CD8-positive, alpha-beta memory T cell (primary cell): ENCODE data around the gene ATP6V1G3. TPM values are rescaled to one million over a fixed set of nuclear protein-coding genes. Genes with fewer than 3 reads are reported as not detected.

ENCODE experiments used
- CTCF ChIA-PET: fragments of 350-600 bp; sonication (Branson Sonifier 250); formaldehyde crosslinking; loops from one replicate; lab custom pipeline; 2021; ENCODE audit warnings: antibody characterized with exemption; lab: Charles Lee
- POLR2A ChIA-PET: fragments of 350-600 bp; sonication (Branson Sonifier 250); formaldehyde crosslinking; loops from one replicate; lab custom pipeline; 2021; ENCODE audit warnings: antibody characterized with exemption; lab: Charles Lee
- DNase-seq, 5 donors: peaks; one replicate each; pipeline versions ENCODE4 v3.0.0 to v3.0.0-alpha.2; 2020 to 2022; ENCODE audit warnings: mixed read lengths in 1 of 5
- H3K27ac ChIP-seq: one replicate; pipeline ENCODE4 v1.7.0; 2013; ENCODE audit warnings: low read depth, mild to moderate bottlenecking, low read length, moderate library complexity
- H3K27me3 ChIP-seq: 2 replicates; pipeline ENCODE4 v1.7.0; 2013; ENCODE audit warnings: low read length, mild to moderate bottlenecking; ENCODE audit not compliant: insufficient read depth, poor library complexity, severe bottlenecking
- H3K36me3 ChIP-seq: 2 replicates; pipeline ENCODE4 v1.7.0; 2013; ENCODE audit warnings: mild to moderate bottlenecking, low read length, moderate library complexity; ENCODE audit not compliant: insufficient read depth
- H3K4me1 ChIP-seq: 2 replicates; pipeline ENCODE4 v1.7.0; 2013; ENCODE audit warnings: mild to moderate bottlenecking, low read length, moderate library complexity; ENCODE audit not compliant: insufficient read depth
- H3K4me3 ChIP-seq: 2 replicates; pipeline ENCODE4 v1.7.0; 2013; ENCODE audit warnings: mild to moderate bottlenecking, low read length
- H3K9me3 ChIP-seq: 2 replicates; pipeline ENCODE4 v1.7.0; 2013; ENCODE audit warnings: mild to moderate bottlenecking, low read length
- H3K27ac Mint-ChIP-seq, 8 donors: one replicate each; pipeline ENCODE4 v1.8.0; 2020 to 2021; ENCODE audit warnings: mixed read lengths in 8 of 8, mild to moderate bottlenecking in 6 of 8, inconsistent platforms in 3 of 8, moderate library complexity in 3 of 8
- H3K27me3 Mint-ChIP-seq, 2 donors: one replicate each; pipeline ENCODE4 v1.8.0; 2020 to 2021; ENCODE audit warnings: mixed read lengths in 2 of 2, mild to moderate bottlenecking in 1 of 2, moderate library complexity in 1 of 2
- H3K36me3 Mint-ChIP-seq, 3 donors: one replicate each; pipeline ENCODE4 v1.8.0; 2020 to 2021; ENCODE audit warnings: mixed read lengths in 3 of 3, inconsistent platforms in 1 of 3, mild to moderate bottlenecking in 1 of 3
- H3K4me1 Mint-ChIP-seq, 3 donors: one replicate each; pipeline ENCODE4 v1.8.0; 2020 to 2021; ENCODE audit warnings: mixed read lengths in 3 of 3, inconsistent platforms in 1 of 3, mild to moderate bottlenecking in 1 of 3
- H3K4me3 Mint-ChIP-seq, 7 donors: one replicate each; pipeline ENCODE4 v1.8.0; 2020 to 2021; ENCODE audit warnings: mixed read lengths in 7 of 7, mild to moderate bottlenecking in 6 of 7, moderate library complexity in 4 of 7, inconsistent platforms in 2 of 7
- H3K9me3 Mint-ChIP-seq, 5 donors: one replicate each; pipeline ENCODE4 v1.8.0; 2020 to 2022; ENCODE audit warnings: mixed read lengths in 5 of 5, mild to moderate bottlenecking in 3 of 5, moderate library complexity in 2 of 5, inconsistent platforms in 1 of 5
- polyA plus RNA-seq: library from polyadenylated mRNA; unstranded; fragments of 300-500 nt; fragmentation: Illumina TruSeq; gene quantifications from one replicate; pipeline ENCODE4 v1.2.3, GENCODE V29; 2021
- total RNA-seq, 2 experiments: library from RNA; stranded (reverse); gene quantifications; one replicate each; pipeline ENCODE4 v1.2.3, GENCODE V29; 2021

ATP6V1G3 gene
- total and polyA plus RNA-seq, 3 experiments from 2014 or later = not detected

DNA sequence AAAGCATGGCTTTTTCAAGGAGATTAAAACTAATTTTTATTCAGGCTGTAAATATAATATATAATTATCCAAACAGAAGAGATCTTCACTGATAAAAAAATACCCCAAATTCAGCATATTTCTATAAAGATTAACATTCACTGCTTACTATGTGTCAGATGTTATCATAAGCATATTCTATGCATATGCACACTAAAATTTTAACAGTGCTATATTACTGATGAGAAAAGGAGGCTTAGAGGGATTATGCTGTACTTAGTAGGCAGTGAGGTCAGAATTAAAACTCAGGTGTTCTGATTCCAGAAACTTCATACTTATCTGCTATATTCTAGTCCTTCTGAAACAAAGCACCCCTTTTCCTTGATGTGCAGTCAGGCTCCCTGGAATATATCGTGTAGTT lies 33.8 kb upstream of the ATP6V1G3 start:
- ChIA-PET POLR2A (no interaction called here), CTCF (no interaction called here)
- no peak overlapping the region for H3K27ac Mint-ChIP-seq
- Histone ChIP-seq H3K4me3 (no peak overlapping the region), H3K36me3 (no peaks in the 10 kb centered on the region), H3K4me1 (no peaks in the 10 kb centered on the region), H3K27ac (no peak overlapping the region), H3K9me3 (no peaks in the 10 kb centered on the region), H3K27me3 (no peaks in the 10 kb centered on the region)
- no peak for DNase-seq
- no peak overlapping the region for H3K4me3 Mint-ChIP-seq
- no peaks in the 10 kb centered on the region for H3K27me3 Mint-ChIP-seq
- no peaks in the 10 kb centered on the region for H3K36me3 Mint-ChIP-seq
- no peaks in the 10 kb centered on the region for H3K9me3 Mint-ChIP-seq
- peaks cover 10 to 25% (median 12%) of the 10 kb centered on the region in 3 donors for H3K4me1 Mint-ChIP-seq

GRCh38 chr1:198564716-198565115 lies 24.2 kb upstream of the ATP6V1G3 start:
- Mint-ChIP-seq H3K4me1 (peaks cover 56 to 77% (median 70%) of the 10 kb centered on the region in 3 donors), H3K27me3 (no peaks in the 10 kb centered on the region), H3K9me3 (peaks cover 0 to 4% (median 2%) of the 10 kb centered on the region in 5 donors), H3K36me3 (peaks cover 0 to 9% (median 2%) of the 10 kb centered on the region in 3 donors), H3K4me3 (peak overlapping the region in 5 of 7 donors; percentile 20 to 55 (median 43)), H3K27ac (peak overlapping the region; percentile 36 to 98 (median 73))
- ChIA-PET POLR2A (no interaction called here), CTCF (interaction anchor here (0.7 to 1.7 kb wide), 3 partner anchors 11 to 56 kb away, joined by 3 to 4 read pairs (median 3); no protein-coding TSS in a partner anchor)
- peak in 3 of 5 donors; percentile 43 to 62 (median 60) for DNase-seq
- H3K4me1 ChIP-seq = peaks cover 46% of the 10 kb centered on the region
- H3K9me3 ChIP-seq = no peaks in the 10 kb centered on the region
- no peaks in the 10 kb centered on the region for H3K27me3 ChIP-seq
- H3K27ac ChIP-seq = no peak overlapping the region
- no peak overlapping the region for H3K4me3 ChIP-seq
- H3K36me3 ChIP-seq = no peaks in the 10 kb centered on the region

GRCh38 chr1:198564157-198564556 lies 23.7 kb upstream of the ATP6V1G3 start:
- H3K36me3 ChIP-seq = no peaks in the 10 kb centered on the region
- no peak for DNase-seq
- Mint-ChIP-seq H3K36me3 (peaks cover 0 to 9% (median 2%) of the 10 kb centered on the region in 3 donors), H3K27ac (peak overlapping the region; percentile 36 to 98 (median 76)), H3K9me3 (peaks cover 0 to 4% (median 2%) of the 10 kb centered on the region in 5 donors), H3K4me1 (peaks cover 58 to 80% (median 73%) of the 10 kb centered on the region in 3 donors), H3K4me3 (peak overlapping the region in 5 of 7 donors; percentile 33 to 55 (median 43)), H3K27me3 (no peaks in the 10 kb centered on the region)
- H3K9me3 ChIP-seq = no peaks in the 10 kb centered on the region
- no peak overlapping the region for H3K27ac ChIP-seq
- CTCF ChIA-PET = interaction anchor here (0.7 to 1.7 kb wide), 3 partner anchors 12 to 57 kb away, joined by 3 to 4 read pairs (median 3); no protein-coding TSS in a partner anchor
- POLR2A ChIA-PET = no interaction called here
- peaks cover 49% of the 10 kb centered on the region for H3K4me1 ChIP-seq
- no peak overlapping the region for H3K4me3 ChIP-seq
- H3K27me3 ChIP-seq = no peaks in the 10 kb centered on the region

DNA sequence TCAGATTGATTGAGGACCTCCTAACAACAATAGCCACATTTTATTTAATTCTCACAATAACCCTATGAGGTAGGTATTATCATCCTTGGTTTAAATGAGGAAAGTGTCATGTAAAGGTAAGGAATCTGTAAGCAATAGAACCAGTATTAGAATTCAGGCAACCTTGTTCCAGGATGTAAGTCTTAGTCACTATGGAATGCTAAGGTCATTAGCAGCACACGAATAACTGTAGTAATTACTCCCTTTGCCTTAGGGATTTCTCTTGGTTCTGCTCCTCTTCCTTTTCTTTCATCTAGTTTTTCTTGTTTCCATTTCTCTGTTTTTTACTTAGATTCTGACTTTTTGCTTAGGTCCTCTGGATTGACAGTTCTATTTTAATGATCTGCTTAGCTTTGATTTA lies 23.1 kb upstream of the ATP6V1G3 start:
- H3K9me3 ChIP-seq = no peaks in the 10 kb centered on the region
- Mint-ChIP-seq H3K36me3 (peaks cover 0 to 9% (median 2%) of the 10 kb centered on the region in 3 donors), H3K4me3 (no peak overlapping the region), H3K27me3 (no peaks in the 10 kb centered on the region), H3K9me3 (peaks cover 0 to 4% (median 2%) of the 10 kb centered on the region in 5 donors), H3K27ac (peak overlapping the region; percentile 36 to 98 (median 76)), H3K4me1 (peaks cover 64 to 86% (median 79%) of the 10 kb centered on the region in 3 donors)
- ChIA-PET CTCF (interaction anchor here (1.7 kb wide), 1 partner anchor 57 kb away, joined by 3 read pairs; no protein-coding TSS in a partner anchor), POLR2A (no interaction called here)
- H3K4me1 ChIP-seq = peaks cover 55% of the 10 kb centered on the region
- H3K27me3 ChIP-seq = no peaks in the 10 kb centered on the region
- DNase-seq = no peak
- no peak overlapping the region for H3K4me3 ChIP-seq
- no peaks in the 10 kb centered on the region for H3K36me3 ChIP-seq
- no peak overlapping the region for H3K27ac ChIP-seq

- Histone ChIP-seq H3K4me1 (peaks cover 77% of the 10 kb centered on the region), H3K36me3 (no peaks in the 10 kb centered on the region), H3K9me3 (no peaks in the 10 kb centered on the region), H3K4me3 (no peak overlapping the region), H3K27me3 (no peaks in the 10 kb centered on the region), H3K27ac (no peak overlapping the region)
- ChIA-PET POLR2A (interaction anchor here (0.5 kb wide), 1 partner anchor 11 kb away, joined by 3 read pairs; no protein-coding TSS in a partner anchor), CTCF (interaction anchor here (1.5 kb wide), 2 partner anchors 38 to 39 kb away, joined by 3 read pairs; no protein-coding TSS in a partner anchor)
- peaks cover 75 to 89% (median 85%) of the 10 kb centered on the region in 3 donors for H3K4me1 Mint-ChIP-seq
- H3K27me3 Mint-ChIP-seq = no peaks in the 10 kb centered on the region
- DNase-seq = no peak
- no peaks in the 10 kb centered on the region for H3K9me3 Mint-ChIP-seq
- peak overlapping the region in 2 of 8 donors; percentile 43 to 77 for H3K27ac Mint-ChIP-seq
- H3K36me3 Mint-ChIP-seq = no peaks in the 10 kb centered on the region
- H3K4me3 Mint-ChIP-seq = peak overlapping the region in 1 of 7 donors; percentile 4
Observed at GRCh38 chr1:198560161-198560560, 19.7 kb upstream of the ATP6V1G3 start.

DNA sequence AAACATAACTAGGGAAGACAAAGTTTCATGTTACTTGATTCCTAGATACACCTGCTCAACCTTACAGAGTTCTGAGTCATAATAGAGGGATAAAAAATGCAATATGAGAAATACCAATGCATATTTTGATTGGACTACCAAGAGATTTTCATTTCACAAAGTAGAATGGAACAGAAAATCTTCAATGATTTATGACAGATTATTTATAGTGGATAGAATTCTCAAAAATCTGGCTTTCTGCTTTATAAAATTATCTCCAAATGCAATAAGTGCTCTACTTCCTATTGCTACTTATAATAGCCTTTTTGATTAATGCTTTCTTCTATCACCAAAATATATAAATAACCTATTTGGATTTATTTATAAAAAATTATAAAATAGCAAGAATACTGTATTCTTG lies 18.9 kb upstream of the ATP6V1G3 start:
- POLR2A ChIA-PET = interaction anchor here (0.5 kb wide), 1 partner anchor 12 kb away, joined by 3 read pairs; no protein-coding TSS in a partner anchor
- Histone ChIP-seq H3K36me3 (no peaks in the 10 kb centered on the region), H3K4me3 (no peak overlapping the region), H3K27me3 (no peaks in the 10 kb centered on the region), H3K27ac (no peak overlapping the region), H3K4me1 (peaks cover 77% of the 10 kb centered on the region), H3K9me3 (no peaks in the 10 kb centered on the region)
- H3K4me1 Mint-ChIP-seq = peaks cover 75 to 89% (median 83%) of the 10 kb centered on the region in 3 donors
- H3K4me3 Mint-ChIP-seq = peak overlapping the region in 2 of 7 donors; percentile 8 to 36
- H3K27ac Mint-ChIP-seq = peak overlapping the region; percentile 8 to 85 (median 62)
- no peaks in the 10 kb centered on the region for H3K9me3 Mint-ChIP-seq
- no peaks in the 10 kb centered on the region for H3K36me3 Mint-ChIP-seq
- CTCF ChIA-PET = interaction anchor here (1.5 to 1.7 kb wide), 3 partner anchors 32 to 40 kb away, joined by 3 to 5 read pairs (median 3); no protein-coding TSS in a partner anchor
- DNase-seq = no peak
- H3K27me3 Mint-ChIP-seq = no peaks in the 10 kb centered on the region

DNA sequence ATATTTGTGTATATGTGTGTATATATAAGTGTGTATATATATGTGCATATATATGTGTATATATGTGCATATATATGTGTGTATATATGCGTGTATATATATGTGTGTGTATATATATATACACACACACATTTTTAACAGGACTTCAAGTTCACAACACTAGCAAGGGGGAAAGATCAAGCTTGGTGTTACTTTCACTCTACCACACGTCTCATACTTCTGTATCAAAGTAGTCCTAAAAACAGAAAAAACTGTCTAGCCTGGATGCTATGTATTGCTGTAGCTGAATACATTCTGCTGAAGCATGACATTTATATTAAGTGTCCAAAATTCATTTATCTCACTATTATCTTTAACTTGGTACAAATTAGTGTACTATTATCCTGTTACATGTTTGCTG lies 17.9 kb upstream of the ATP6V1G3 start:
- peaks cover 77% of the 10 kb centered on the region for H3K4me1 ChIP-seq
- DNase-seq = peak in 1 of 5 donors; percentile 14
- ChIA-PET CTCF (interaction anchor here (1.7 kb wide), 1 partner anchor 31 kb away, joined by 5 read pairs; no protein-coding TSS in a partner anchor), POLR2A (interaction anchor here (0.5 to 0.7 kb wide), 2 partner anchors 63 to 190 kb away, joined by 3 to 4 read pairs; no protein-coding TSS in a partner anchor)
- H3K27me3 Mint-ChIP-seq = no peaks in the 10 kb centered on the region
- no peaks in the 10 kb centered on the region for H3K27me3 ChIP-seq
- peak overlapping the region in 6 of 7 donors; percentile 4 to 77 (median 35) for H3K4me3 Mint-ChIP-seq
- H3K9me3 Mint-ChIP-seq = no peaks in the 10 kb centered on the region
- H3K36me3 ChIP-seq = no peaks in the 10 kb centered on the region
- H3K36me3 Mint-ChIP-seq = no peaks in the 10 kb centered on the region
- H3K27ac Mint-ChIP-seq = peak overlapping the region in 6 of 8 donors; percentile 41 to 85 (median 61)
- no peaks in the 10 kb centered on the region for H3K9me3 ChIP-seq
- H3K27ac ChIP-seq = no peak overlapping the region
- H3K4me3 ChIP-seq = no peak overlapping the region
- H3K4me1 Mint-ChIP-seq = peaks cover 75 to 89% (median 83%) of the 10 kb centered on the region in 3 donors

GRCh38 chr1:198556971-198557370 lies 16.5 kb upstream of the ATP6V1G3 start:
- no peaks in the 10 kb centered on the region for H3K36me3 Mint-ChIP-seq
- H3K27me3 Mint-ChIP-seq = no peaks in the 10 kb centered on the region
- H3K4me1 ChIP-seq = peaks cover 82% of the 10 kb centered on the region
- peak overlapping the region; percentile 51 to 81 (median 73) for H3K4me3 Mint-ChIP-seq
- DNase-seq = peak; percentile 47 to 86 (median 78)
- H3K27ac ChIP-seq = peak overlapping the region; percentile 5
- peak overlapping the region; percentile 52 for H3K4me3 ChIP-seq
- no peaks in the 10 kb centered on the region for H3K27me3 ChIP-seq
- peak overlapping the region; percentile 51 to 96 (median 72) for H3K27ac Mint-ChIP-seq
- CTCF ChIA-PET = interaction anchor here (1.1 to 2.2 kb wide), 4 partner anchors 21 to 64 kb away, joined by 3 to 6 read pairs (median 4); no protein-coding TSS in a partner anchor
- no peaks in the 10 kb centered on the region for H3K9me3 Mint-ChIP-seq
- H3K4me1 Mint-ChIP-seq = peaks cover 78 to 92% (median 91%) of the 10 kb centered on the region in 3 donors
- POLR2A ChIA-PET = interaction anchor here (0.6 to 1.4 kb wide), 5 partner anchors 59 to 120 kb away, joined by 3 to 4 read pairs (median 3); partner anchors contain the start of gene PTPRC
- H3K9me3 ChIP-seq = no peaks in the 10 kb centered on the region
- H3K36me3 ChIP-seq = no peaks in the 10 kb centered on the region
